Suprapubic skin (tissue), 4 donors: ENCODE data around the gene ATP5PF. TPM values are rescaled to one million over a fixed set of nuclear protein-coding genes. Genes with fewer than 3 reads are reported as not detected.

Experiments
- DNase-seq, 2 donors: peaks; one replicate each; pipeline ENCODE4 v3.0.0-alpha.2; 2019; ENCODE audit warnings: low spot score in 2 of 2
- H3K27ac ChIP-seq: fragments of 200-600 bp; sonication (generic); one replicate; pipeline ENCODE4 v1.5.1; 2019
- H3K27me3 ChIP-seq: fragments of 200-600 bp; sonication (generic); one replicate; pipeline ENCODE4 v1.5.1; 2019
- H3K36me3 ChIP-seq: fragments of 200-600 bp; sonication (generic); one replicate; pipeline ENCODE4 v1.5.1; 2019
- H3K4me1 ChIP-seq: fragments of 200-600 bp; sonication (generic); one replicate; pipeline ENCODE4 v1.5.1; 2019
- H3K4me3 ChIP-seq: fragments of 200-600 bp; sonication (generic); one replicate; pipeline ENCODE4 v1.5.1; 2019; ENCODE audit warnings: mild to moderate bottlenecking
- H3K9me3 ChIP-seq: fragments of 200-600 bp; sonication (generic); one replicate; pipeline ENCODE4 v1.5.1; 2019
- CTCF ChIP-seq, 2 donors: fragments of 200-600 bp in 1 of 2; fragments of 450-650 bp in 1 of 2; sonication (generic) in 1 of 2; IDR thresholded peaks; one replicate each; pipeline ENCODE4 v1.5.1; 2016 to 2019; ENCODE audit warnings: antibody characterized with exemption in 2 of 2, mild to moderate bottlenecking in 1 of 2, moderate library complexity in 1 of 2
- EP300 ChIP-seq: sonication (generic); formaldehyde crosslinking; IDR thresholded peaks from one replicate; pipeline ENCODE4 v1.6.1; 2017; ENCODE audit warnings: antibody characterized with exemption
- POLR2A ChIP-seq, 2 donors: fragments of 450-650 bp; IDR thresholded peaks; one replicate each; pipeline ENCODE4 v1.6.1; 2017; ENCODE audit warnings: antibody characterized with exemption in 2 of 2, mild to moderate bottlenecking in 2 of 2, moderate library complexity in 2 of 2
- POLR2AphosphoS5 ChIP-seq, 3 donors: sonication (generic); formaldehyde crosslinking; IDR thresholded peaks; one replicate each; pipeline ENCODE4 v1.6.1; 2017; ENCODE audit warnings: antibody characterized with exemption in 3 of 3
- WGBS: methylation state at CpG from one replicate; pipeline ENCODE4 v1.1.5; 2018; 5-methylcytosine and 5-hydroxymethylcytosine counted together
- total RNA-seq, 4 donors: library from RNA; depleted of rRNA; stranded (reverse); fragments of >200 nt; gene quantifications; one replicate each; pipeline ENCODE4 v1.1.0, GENCODE V29; 2016

ATP5PF gene
- total RNA-seq, 4 donors from 2014 or later: 45.5 to 66.5 (median 55.1) TPM

- H3K27ac ChIP-seq: no peak overlapping the region
- no peaks in the 10 kb centered on the region for H3K4me1 ChIP-seq
- no peaks in the 10 kb centered on the region for H3K27me3 ChIP-seq
- 90% methylated on average over 1 of the region's 1 CpG for WGBS
- no peaks in the 10 kb centered on the region for H3K9me3 ChIP-seq
- no peak for TF ChIP-seq POLR2AphosphoS5 (IDR thresholded peaks at IDR 0.05)
- no peak for DNase-seq
- peaks cover 64% of the 10 kb centered on the region for H3K36me3 ChIP-seq
- H3K4me3 ChIP-seq: no peak overlapping the region
Measured at GRCh38 chr21:25760677-25761076, 26.0 kb upstream of the ATP5PF start.

DNA sequence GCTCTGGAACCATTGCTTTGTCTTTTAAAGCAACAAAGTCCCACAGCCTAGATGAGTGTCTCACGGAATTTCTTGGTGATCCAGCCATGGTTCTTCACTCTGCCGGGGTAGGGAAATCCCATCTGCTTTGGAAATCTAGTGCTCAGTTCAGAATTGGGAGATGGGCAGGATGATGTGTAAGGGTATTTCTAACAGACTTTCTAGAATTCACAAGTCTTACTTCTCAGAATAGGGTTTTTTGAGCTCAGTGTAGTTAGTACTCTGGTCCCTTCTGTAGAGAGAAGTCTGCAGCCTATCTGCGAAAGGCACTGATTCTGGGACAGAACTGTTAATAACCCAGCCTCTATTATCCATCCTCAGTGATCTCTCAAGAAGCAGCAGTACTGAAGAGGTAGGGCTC, 25.4 kb upstream of the ATP5PF start:
- no peak for TF ChIP-seq CTCF (IDR thresholded peaks at IDR 0.05)
- no peak for TF ChIP-seq POLR2A (IDR thresholded peaks at IDR 0.05)
- no peak for TF ChIP-seq EP300
- TF ChIP-seq POLR2AphosphoS5 (IDR thresholded peaks at IDR 0.05): no peak
- Histone ChIP-seq H3K4me3 (no peak overlapping the region), H3K27me3 (no peaks in the 10 kb centered on the region), H3K4me1 (no peaks in the 10 kb centered on the region), H3K27ac (no peak overlapping the region), H3K9me3 (no peaks in the 10 kb centered on the region), H3K36me3 (peaks cover 58% of the 10 kb centered on the region)
- no peak for DNase-seq
- WGBS: 91% methylated on average over 3 of the region's 3 CpGs

- H3K27ac ChIP-seq: no peak overlapping the region
- no peak for DNase-seq
- H3K4me3 ChIP-seq: no peak overlapping the region
- H3K27me3 ChIP-seq: no peaks in the 10 kb centered on the region
- no peaks in the 10 kb centered on the region for H3K4me1 ChIP-seq
- no peak for TF ChIP-seq POLR2AphosphoS5 (IDR thresholded peaks at IDR 0.05)
- TF ChIP-seq EP300: no peak
- TF ChIP-seq CTCF (IDR thresholded peaks at IDR 0.05): no peak
- TF ChIP-seq POLR2A (IDR thresholded peaks at IDR 0.05): no peak
- peaks cover 53% of the 10 kb centered on the region for H3K36me3 ChIP-seq
- 87% methylated on average over 1 of the region's 1 CpG for WGBS
- no peaks in the 10 kb centered on the region for H3K9me3 ChIP-seq
Measured at GRCh38 chr21:25759573-25759972, 24.9 kb upstream of the ATP5PF start.

DNA sequence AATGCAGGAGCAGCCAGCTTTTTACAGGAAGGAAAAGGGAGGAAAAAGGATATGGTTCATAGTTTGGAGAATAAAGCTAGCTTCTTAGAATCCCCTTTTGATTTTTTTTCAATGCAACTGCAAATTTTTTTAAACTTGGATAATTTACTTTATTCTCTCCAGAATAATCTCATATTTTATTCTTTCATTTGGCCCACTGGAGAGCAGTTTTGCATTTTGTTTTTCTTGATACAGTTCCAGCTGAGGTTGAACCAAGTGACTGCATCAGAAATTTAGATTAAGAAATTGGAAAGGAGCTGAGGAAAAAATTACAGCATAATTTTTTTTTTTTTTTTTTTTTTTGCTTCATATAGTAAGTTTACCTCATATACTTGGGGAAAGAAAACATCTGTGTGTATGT, 22.8 kb upstream of the ATP5PF start:
- Histone ChIP-seq H3K4me1 (no peaks in the 10 kb centered on the region), H3K9me3 (no peaks in the 10 kb centered on the region), H3K27me3 (no peaks in the 10 kb centered on the region), H3K27ac (no peak overlapping the region), H3K36me3 (peaks cover 45% of the 10 kb centered on the region), H3K4me3 (no peak overlapping the region)
- DNase-seq: no peak
- TF ChIP-seq POLR2A (IDR thresholded peaks at IDR 0.05) (no peak), EP300 (no peak), CTCF (IDR thresholded peaks at IDR 0.05) (no peak), POLR2AphosphoS5 (IDR thresholded peaks at IDR 0.05) (no peak)

GRCh38 chr21:25756190-25756932, 21.7 kb upstream of the ATP5PF start:
- no peak for DNase-seq
- peaks cover 46% of the 10 kb centered on the region for H3K36me3 ChIP-seq
- H3K9me3 ChIP-seq: no peaks in the 10 kb centered on the region
- no peak overlapping the region for H3K4me3 ChIP-seq
- 78% methylated on average over 6 of the region's 6 CpGs for WGBS
- no peaks in the 10 kb centered on the region for H3K4me1 ChIP-seq
- TF ChIP-seq POLR2A (IDR thresholded peaks at IDR 0.05) (no peak), POLR2AphosphoS5 (IDR thresholded peaks at IDR 0.05) (no peak), CTCF (IDR thresholded peaks at IDR 0.05) (no peak), EP300 (no peak)
- no peak overlapping the region for H3K27ac ChIP-seq
- H3K27me3 ChIP-seq: no peaks in the 10 kb centered on the region

DNA sequence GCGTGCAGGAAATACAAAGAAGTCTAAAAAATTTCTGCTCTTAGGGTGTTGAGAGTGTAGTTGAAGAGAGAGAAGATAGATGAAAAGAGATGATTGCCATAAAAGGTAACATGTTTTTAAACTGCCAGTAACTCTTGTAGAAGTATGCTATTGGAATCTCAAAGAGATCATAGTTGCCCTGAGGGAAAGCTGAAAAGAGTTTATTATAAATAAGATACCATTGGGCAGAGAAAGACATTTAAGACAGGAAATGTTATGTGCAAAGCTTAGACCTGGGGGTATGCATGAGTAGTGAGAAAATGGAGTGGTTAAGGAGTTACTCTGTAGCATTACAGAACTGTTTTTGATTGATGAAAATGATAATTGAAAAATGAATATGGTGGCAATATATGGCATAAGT, 17.7 kb upstream of the ATP5PF start:
- no peak for DNase-seq
- no peaks in the 10 kb centered on the region for H3K27me3 ChIP-seq
- H3K4me3 ChIP-seq: no peak overlapping the region
- no peaks in the 10 kb centered on the region for H3K9me3 ChIP-seq
- peaks cover 37% of the 10 kb centered on the region for H3K36me3 ChIP-seq
- no peak overlapping the region for H3K27ac ChIP-seq
- TF ChIP-seq POLR2A (IDR thresholded peaks at IDR 0.05) (no peak), POLR2AphosphoS5 (IDR thresholded peaks at IDR 0.05) (no peak), CTCF (IDR thresholded peaks at IDR 0.05) (no peak), EP300 (no peak)
- 88% methylated on average over 1 of the region's 1 CpG for WGBS
- H3K4me1 ChIP-seq: no peaks in the 10 kb centered on the region
